GM21515 (cell line): ENCODE results near the gene MXI1.
"Not testable (repeated sequence)": the region's sequence is repeated elsewhere in the genome, so short reads cannot be mapped to it uniquely, and the experiment has no call there.

ENCODE experiments used
- ATAC-seq: cut with Tn5 transposase; IDR thresholded peaks from one replicate; pipeline ENCODE4 v1.9.1; 2021; ENCODE audit not compliant: unreplicated experiment

MXI1 gene

DNA sequence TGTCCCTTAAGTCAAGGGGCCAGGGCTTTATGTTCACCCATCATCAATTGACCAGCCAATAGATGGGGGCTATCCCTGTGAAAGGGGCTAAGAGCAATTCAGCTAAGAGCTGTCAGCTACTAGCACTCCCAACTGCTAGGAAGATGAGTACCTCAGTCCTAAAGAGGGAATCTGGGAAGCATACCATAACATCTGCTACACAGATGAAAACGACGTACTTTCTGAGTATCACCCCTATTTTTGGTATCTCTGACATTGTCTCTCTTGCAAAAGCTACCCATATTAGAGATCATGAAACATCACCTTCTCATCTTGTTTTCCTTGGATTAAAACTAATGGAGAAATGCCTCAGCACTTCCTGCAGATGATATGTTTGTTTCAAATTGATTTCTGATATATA, 104.8 kb downstream of the MXI1 start:
- no peak for ATAC-seq

DNA sequence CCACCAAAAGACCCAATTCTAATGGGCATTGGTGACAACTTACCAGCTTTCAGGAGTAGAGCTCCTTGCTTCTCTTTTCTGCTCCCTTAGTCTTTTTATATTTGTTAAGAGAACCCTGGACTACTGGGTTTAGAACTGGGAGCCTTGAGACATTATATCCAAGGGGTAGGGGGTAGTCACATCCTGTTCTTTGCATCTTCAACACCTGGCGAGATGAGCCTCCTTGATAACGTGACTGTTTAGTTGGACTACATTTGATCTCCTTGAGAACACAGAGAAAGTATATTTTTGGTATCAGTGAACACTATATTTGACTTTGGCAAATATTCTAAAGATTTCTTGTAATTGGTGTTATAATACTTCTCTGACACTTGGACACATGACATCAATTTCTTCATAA, 106.3 kb downstream of the MXI1 start:
- no peak for ATAC-seq

DNA sequence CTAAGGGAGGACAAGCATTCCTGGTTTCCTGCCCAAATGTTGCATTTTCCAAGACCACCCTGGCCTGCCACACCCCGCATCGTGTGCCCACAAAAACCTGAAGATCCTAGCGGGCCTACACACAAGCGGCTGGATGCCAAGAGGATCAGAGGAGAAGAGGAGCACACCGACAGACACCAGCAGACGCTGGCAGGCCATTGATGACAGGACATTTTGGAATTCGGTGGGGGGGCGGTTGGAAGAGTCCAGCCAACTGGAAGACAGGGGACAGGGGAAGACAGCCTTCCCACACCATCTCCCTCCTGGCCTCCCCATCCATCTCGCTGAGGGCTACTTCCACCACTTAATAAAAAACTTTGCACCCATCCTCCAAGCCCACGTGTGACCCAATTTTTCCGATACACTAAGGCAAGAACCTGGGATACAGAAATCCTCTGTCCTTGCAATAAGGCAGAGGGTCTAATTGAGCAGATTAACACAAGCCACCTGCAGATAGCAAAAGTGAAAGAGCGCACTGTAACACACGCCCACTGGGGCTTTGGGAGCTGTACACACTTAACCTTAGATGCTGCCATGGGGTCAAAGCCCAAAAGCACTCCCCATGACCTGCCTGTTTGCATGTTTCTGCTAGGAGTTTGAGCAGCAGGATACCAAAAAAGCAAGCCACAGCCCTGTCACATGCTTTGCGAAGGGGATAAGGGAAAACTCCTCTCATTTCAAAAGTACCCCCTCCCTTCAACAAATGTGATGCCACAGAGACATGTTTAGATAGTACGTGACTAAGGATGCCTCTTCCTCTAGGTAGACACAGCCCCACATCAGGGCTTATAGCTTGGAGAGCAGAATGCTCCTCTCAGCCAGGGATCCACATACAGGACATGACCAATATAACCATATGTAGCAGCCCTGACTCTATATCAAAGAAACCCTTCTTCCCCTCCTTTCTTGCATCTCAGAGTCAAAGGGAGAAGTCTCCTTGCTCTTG, 110.8 kb downstream of the MXI1 start:
- no peak for ATAC-seq

GRCh38 chr10:110321869-110322620, 114.6 kb downstream of the MXI1 start:
- ATAC-seq = no peak

DNA sequence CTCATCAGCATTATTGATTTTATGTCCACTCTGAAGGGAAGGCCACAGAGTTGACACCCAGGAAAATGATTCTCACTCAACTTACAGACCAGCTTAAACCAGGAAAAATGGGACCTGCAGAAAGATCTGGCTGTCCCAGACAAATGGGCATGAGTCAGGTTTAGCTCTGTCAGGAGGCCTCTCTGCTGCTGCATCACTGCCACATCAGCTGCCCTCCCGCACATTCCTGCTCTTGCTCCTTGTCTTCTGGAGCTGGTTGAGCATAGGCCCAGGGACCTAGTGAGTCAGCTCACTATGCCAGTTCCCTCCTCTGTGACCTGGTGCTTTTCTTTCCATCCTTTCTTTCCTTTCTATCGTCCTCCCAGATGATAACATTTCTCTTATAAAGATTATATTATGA, 116.1 kb downstream of the MXI1 start:
- no peak for ATAC-seq

- peak; percentile 42 for ATAC-seq
Measured at GRCh38 chr10:110324201-110324804, 116.9 kb downstream of the MXI1 start.

DNA sequence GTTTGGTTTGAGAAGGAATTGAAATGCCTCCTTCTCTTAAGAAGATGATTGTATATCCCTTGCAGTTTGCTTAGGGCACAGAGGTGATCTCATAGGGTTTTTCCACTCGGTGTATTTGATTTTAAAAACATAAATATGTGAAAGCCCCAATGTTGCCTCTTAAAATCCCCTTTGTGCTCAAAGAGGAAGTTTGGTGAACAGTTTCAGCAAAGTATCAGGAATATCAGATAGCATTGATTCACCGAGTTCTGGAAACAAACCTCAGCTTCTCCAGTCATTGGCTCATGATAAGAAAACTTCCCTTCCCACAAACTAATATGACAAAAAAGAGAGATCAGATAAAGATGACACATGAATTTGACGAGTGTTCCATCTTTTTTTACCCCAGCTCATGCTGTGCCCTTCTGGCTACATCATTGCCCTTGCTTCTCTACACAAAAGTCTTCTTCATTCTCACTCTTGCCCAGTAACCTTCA, 117.4 kb downstream of the MXI1 start:
- peak; percentile 53 for ATAC-seq

DNA sequence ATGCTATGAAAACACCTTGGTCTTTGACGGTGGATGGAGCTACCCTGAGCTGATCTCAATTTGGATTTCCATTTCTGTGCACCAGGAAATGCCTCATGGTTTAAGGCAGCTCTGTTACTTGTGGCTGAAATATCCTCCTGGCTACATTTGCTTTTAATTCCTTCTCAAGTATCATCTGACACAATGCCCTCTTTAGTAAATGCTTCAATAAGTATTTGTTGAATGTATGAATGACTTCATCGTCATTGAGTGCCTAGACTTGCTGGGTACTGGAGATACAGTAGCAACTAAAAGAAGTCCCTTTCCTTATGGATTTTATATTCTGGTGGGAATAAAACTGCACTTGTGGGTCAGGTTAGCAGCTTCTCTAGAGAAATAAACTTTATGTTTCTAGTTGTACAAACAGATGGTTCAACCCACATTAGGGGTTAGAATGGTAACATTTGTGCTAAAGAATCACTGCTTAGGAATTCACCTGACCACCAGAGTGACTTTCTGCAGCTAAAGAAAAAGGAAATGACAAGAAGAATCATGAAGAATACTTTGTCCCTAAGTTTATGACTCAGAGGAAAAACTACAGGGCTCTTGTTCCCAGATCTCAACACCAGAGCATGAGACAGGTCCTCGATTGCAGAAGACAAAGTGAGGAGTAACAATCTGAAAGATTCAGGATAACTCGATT, 119.1 kb downstream of the MXI1 start:
- no peak for ATAC-seq

GRCh38 chr10:110327262-110327914, 120.0 kb downstream of the MXI1 start:
- no peak for ATAC-seq

- no peak for ATAC-seq
Measured at GRCh38 chr10:110330675-110331074, 123.3 kb downstream of the MXI1 start.

DNA sequence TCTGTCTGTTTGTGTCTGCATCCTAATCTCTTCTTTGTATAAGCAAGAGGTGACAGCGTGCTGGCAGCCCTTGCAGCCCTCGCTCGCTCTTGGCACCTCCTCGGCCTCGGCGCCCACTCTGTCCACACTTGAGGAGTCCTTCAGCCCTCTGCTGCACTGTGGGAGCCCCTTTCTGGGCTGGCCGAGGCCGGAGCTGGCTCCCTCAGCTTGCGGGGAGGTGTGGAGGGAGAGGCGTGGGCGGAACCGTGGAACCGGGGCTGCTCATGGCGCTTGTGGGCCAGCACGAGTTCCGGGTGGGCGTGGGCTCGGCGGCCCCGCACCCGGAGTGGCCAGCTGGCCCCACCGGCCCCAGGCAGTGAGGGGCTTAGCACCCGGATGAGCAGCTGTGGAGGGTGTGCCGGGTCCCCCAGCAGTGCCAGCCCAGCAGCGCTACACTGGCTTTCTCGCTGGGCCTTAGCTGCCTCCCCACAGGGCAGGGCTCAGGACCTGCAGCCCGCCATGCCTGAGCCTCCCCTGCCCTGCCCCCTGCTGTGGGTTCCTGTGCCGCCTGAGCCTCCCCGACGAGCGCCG, 123.9 kb downstream of the MXI1 start:
- not testable (repeated sequence) for ATAC-seq

DNA sequence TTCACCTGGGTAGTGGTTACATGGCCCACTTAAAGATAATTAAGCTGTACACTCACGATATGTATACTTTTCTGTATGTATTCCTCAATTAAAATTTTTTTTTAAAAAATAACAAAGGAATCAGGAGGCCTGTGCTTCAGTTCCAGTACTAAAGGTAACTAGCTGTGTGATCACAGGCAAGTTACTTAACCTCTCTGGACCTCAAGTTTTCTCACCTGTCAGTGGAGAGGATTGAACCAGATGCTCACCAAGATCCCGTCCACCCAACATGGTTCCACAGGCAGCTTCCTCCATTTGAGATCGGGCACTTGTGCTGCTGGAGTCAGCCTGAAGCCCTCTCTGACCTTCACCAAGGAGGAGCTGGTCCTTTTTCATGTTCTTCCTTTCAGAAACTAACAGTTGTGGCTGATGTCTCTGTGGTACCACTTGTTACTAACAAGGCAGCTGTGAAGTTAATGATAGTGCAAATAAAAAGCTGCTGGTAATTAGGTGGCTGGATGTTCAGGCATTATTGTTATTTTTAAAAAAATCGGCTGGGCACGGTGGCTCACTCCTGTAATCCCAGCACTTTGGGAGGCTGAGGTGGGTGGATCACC, 126.8 kb downstream of the MXI1 start:
- no peak for ATAC-seq

DNA sequence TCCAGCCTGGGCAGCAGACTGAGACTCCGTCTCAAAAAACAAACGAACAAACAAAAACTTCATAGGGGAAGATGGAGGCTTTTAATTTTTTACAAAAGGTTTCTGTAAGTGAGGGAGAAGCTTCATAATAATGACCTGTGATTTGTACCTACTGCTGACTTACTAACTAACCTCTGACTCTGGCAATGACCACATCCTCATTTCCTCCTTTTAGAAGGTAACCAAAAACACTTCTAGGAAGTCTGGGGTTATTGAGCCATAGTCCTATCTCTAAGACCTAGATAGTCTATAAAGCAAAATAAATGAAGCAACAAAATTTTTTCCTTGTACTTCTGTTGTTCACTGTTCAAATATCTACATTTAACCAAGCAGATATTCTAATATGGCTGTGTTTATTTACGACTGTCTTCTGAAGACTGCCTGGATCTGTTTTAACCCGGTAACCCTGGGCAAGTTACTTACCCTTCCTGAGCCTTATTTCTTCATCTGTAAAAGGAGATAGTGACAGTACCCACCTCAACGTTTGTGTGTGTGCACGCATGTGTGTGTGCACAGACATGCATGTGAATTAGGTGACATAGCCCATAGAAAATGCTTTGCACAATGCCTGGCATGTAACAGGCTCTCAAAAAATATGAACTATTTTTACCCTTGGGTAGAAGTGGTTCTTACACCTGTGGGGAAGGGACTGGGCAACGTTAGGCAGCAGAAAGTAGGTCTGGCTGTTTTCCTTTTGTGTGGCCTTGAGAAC, 128.1 kb downstream of the MXI1 start:
- no peak for ATAC-seq

- no peak for ATAC-seq
Measured at GRCh38 chr10:110336111-110336721, 128.8 kb downstream of the MXI1 start.
